HEK293 (cell line): ENCODE measurements around the gene AKT3.

Experiments used
- EGR2 ChIP-seq: fragments of 450-650 bp; formaldehyde crosslinking; IDR thresholded peaks from 2 replicates; pipeline ENCODE4 v1.5.1; 2016; ENCODE audit warnings: low read depth, missing biosample characterization, missing genetic modification characterization
- GLI2 ChIP-seq: fragments of 450-650 bp; formaldehyde crosslinking; IDR thresholded peaks from 2 replicates; pipeline ENCODE4; 2017; ENCODE audit warnings: missing biosample characterization, missing genetic modification characterization, low read depth, borderline replicate concordance
- GLI4 ChIP-seq: fragments of 450-650 bp; formaldehyde crosslinking; IDR thresholded peaks from 2 replicates; pipeline ENCODE4 v1.5.1; 2016; ENCODE audit warnings: missing biosample characterization, missing genetic modification characterization
- GLIS2 ChIP-seq: fragments of 450-650 bp; formaldehyde crosslinking; IDR thresholded peaks from 2 replicates; pipeline ENCODE4 v1.5.1; 2016; ENCODE audit warnings: missing biosample characterization, missing genetic modification characterization
- HOXA7 ChIP-seq: sonication (generic); formaldehyde crosslinking; IDR thresholded peaks from 2 replicates; pipeline ENCODE4 v1.8.1; 2022; ENCODE audit warnings: missing genetic modification reagents, borderline replicate concordance
- KLF16 ChIP-seq: fragments of 450-650 bp; formaldehyde crosslinking; IDR thresholded peaks from 2 replicates; pipeline ENCODE4 v1.5.1; 2017; ENCODE audit warnings: missing biosample characterization, missing genetic modification characterization
- KLF7 ChIP-seq: fragments of 450-650 bp; formaldehyde crosslinking; IDR thresholded peaks from 2 replicates; pipeline ENCODE4 v1.5.1; 2016; ENCODE audit warnings: missing biosample characterization, missing genetic modification characterization, borderline replicate concordance
- PRDM1 ChIP-seq: fragments of 450-650 bp; formaldehyde crosslinking; IDR thresholded peaks from 2 replicates; pipeline ENCODE4; 2016; ENCODE audit warnings: missing biosample characterization, missing genetic modification characterization
- SCRT1 ChIP-seq: fragments of 450-650 bp; formaldehyde crosslinking; IDR thresholded peaks from 2 replicates; pipeline ENCODE4 v1.5.1; 2016; ENCODE audit warnings: missing biosample characterization, missing genetic modification characterization, borderline replicate concordance
- ZBTB1 ChIP-seq: fragments of 450-650 bp; formaldehyde crosslinking; IDR thresholded peaks from 2 replicates; pipeline ENCODE4 v1.5.1; 2016; ENCODE audit warnings: missing biosample characterization, missing genetic modification characterization
- ZBTB17 ChIP-seq: fragments of 450-650 bp; formaldehyde crosslinking; IDR thresholded peaks from 2 replicates; pipeline ENCODE4 v1.5.1; 2016; ENCODE audit warnings: missing biosample characterization, missing genetic modification characterization
- ZBTB20 ChIP-seq: fragments of 450-650 bp; formaldehyde crosslinking; IDR thresholded peaks from 2 replicates; pipeline ENCODE4 v1.5.1; 2016; ENCODE audit warnings: missing biosample characterization, missing genetic modification characterization
- ZBTB48 ChIP-seq: fragments of 450-650 bp; formaldehyde crosslinking; IDR thresholded peaks from 2 replicates; pipeline ENCODE4 v1.5.1; 2016; ENCODE audit warnings: missing biosample characterization, missing genetic modification characterization
- ZEB2 ChIP-seq: fragments of 450-650 bp; formaldehyde crosslinking; IDR thresholded peaks from 2 replicates; pipeline ENCODE4 v1.5.1; 2016; ENCODE audit warnings: missing biosample characterization, missing genetic modification characterization
- ZFP37 ChIP-seq: fragments of 450-650 bp; formaldehyde crosslinking; IDR thresholded peaks from 2 replicates; pipeline ENCODE4 v1.5.1; 2016; ENCODE audit warnings: missing biosample characterization, missing genetic modification characterization
- ZNF175 ChIP-seq: fragments of 450-650 bp; formaldehyde crosslinking; IDR thresholded peaks from 2 replicates; pipeline ENCODE4 v1.5.1; 2016; ENCODE audit warnings: missing biosample characterization, missing genetic modification characterization
- ZNF211 ChIP-seq: fragments of 450-650 bp; formaldehyde crosslinking; IDR thresholded peaks from 2 replicates; pipeline ENCODE4 v1.5.1; 2016; ENCODE audit warnings: low read depth, missing biosample characterization, missing genetic modification characterization
- ZNF266 ChIP-seq: fragments of 450-650 bp; formaldehyde crosslinking; IDR thresholded peaks from 2 replicates; pipeline ENCODE4 v1.5.1; 2016; ENCODE audit warnings: missing biosample characterization, missing genetic modification characterization, low read depth
- ZNF544 ChIP-seq: fragments of 450-650 bp; formaldehyde crosslinking; IDR thresholded peaks from 2 replicates; pipeline ENCODE4 v1.5.0; 2017; ENCODE audit warnings: missing biosample characterization, missing genetic modification characterization
- ZNF558 ChIP-seq: fragments of 450-650 bp; formaldehyde crosslinking; IDR thresholded peaks from 2 replicates; pipeline ENCODE4 v1.5.1; 2016; ENCODE audit warnings: missing biosample characterization, missing genetic modification characterization
- ZNF596 ChIP-seq: fragments of 450-650 bp; IDR thresholded peaks from 2 replicates; pipeline ENCODE4 v1.5.0; 2018; ENCODE audit warnings: missing biosample characterization, mild to moderate bottlenecking, missing genetic modification characterization, moderate library complexity
- ZNF610 ChIP-seq: fragments of 450-650 bp; formaldehyde crosslinking; IDR thresholded peaks from 2 replicates; pipeline ENCODE4 v1.5.1; 2016; ENCODE audit warnings: missing biosample characterization, missing genetic modification characterization, borderline replicate concordance
- ZNF664 ChIP-seq: fragments of 450-650 bp; formaldehyde crosslinking; IDR thresholded peaks from 2 replicates; pipeline ENCODE4 v1.5.1; 2016; ENCODE audit warnings: missing biosample characterization, missing genetic modification characterization
- ZNF670 ChIP-seq: fragments of 450-650 bp; formaldehyde crosslinking; IDR thresholded peaks from 2 replicates; pipeline ENCODE4 v1.5.1; 2016; ENCODE audit warnings: missing biosample characterization, missing genetic modification characterization, low read depth
- ZNF707 ChIP-seq: fragments of 450-650 bp; formaldehyde crosslinking; IDR thresholded peaks from 2 replicates; pipeline ENCODE4 v1.5.1; 2016; ENCODE audit warnings: missing biosample characterization, missing genetic modification characterization
- ZNF791 ChIP-seq: fragments of 450-650 bp; formaldehyde crosslinking; IDR thresholded peaks from 2 replicates; pipeline ENCODE4 v1.5.1; 2016; ENCODE audit warnings: missing biosample characterization, missing genetic modification characterization
- ZNF830 ChIP-seq: fragments of 450-650 bp; IDR thresholded peaks from 2 replicates; pipeline ENCODE4 v1.5.0; 2018; ENCODE audit warnings: missing biosample characterization, missing genetic modification characterization, low read depth, mild to moderate bottlenecking, moderate library complexity
- TF ChIP-seq, protein P1 (sequence below): sonication (generic); formaldehyde crosslinking; IDR thresholded peaks from 2 replicates; pipeline ENCODE4 v1.8.1; 2022; ENCODE audit warnings: mild to moderate bottlenecking, moderate library complexity, missing genetic modification reagents
- TF ChIP-seq, protein P2 (sequence below): fragments of 450-650 bp; formaldehyde crosslinking; IDR thresholded peaks from 2 replicates; pipeline ENCODE4 v1.5.1; 2016; ENCODE audit warnings: missing biosample characterization, missing genetic modification characterization
- TF ChIP-seq, protein P3 (sequence below): fragments of 450-650 bp; formaldehyde crosslinking; IDR thresholded peaks from 2 replicates; pipeline ENCODE4 v1.5.1; 2016; ENCODE audit warnings: missing biosample characterization, missing genetic modification characterization
- TF ChIP-seq, protein P4 (sequence below): fragments of 450-650 bp; formaldehyde crosslinking; IDR thresholded peaks from 2 replicates; pipeline ENCODE4 v1.5.1; 2017; ENCODE audit warnings: missing biosample characterization, mild to moderate bottlenecking, missing genetic modification characterization, moderate library complexity
- TF ChIP-seq, protein P5 (sequence below): fragments of 450-650 bp; formaldehyde crosslinking; IDR thresholded peaks from 2 replicates; pipeline ENCODE4 v1.5.1; 2016; ENCODE audit warnings: missing biosample characterization, missing genetic modification characterization

The AKT3 gene

DNA sequence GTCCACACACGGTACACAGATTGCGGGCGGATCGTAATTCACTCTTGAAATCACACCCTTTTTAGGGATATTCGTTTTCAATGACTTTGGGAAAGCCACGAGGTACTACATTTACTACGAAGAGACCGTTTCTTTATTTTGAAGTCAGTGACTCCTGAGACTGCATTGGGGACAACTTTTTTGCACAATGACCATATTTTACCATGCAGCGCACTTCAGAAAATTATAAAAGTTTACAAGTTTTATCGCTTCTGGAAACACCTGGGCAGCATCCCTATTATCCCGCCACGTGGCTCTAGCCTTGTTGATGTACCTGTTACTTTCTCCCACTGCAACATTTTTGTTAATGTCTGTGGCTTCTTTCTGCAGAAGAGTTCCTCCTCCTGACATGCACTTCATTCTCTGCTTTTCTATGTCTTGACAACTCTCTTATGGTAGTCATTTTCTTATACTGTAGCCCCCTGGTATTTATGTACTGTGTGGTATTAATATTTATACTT, 1.3 kb upstream of the AKT3 start (continued):
- TF ChIP-seq ZNF175 (tag by site-specific recombination) (no peak), KLF7 (tag by site-specific recombination) (no peak), ZBTB20 (0 out of 2 replicates have a peak, but pooled peaks have one; percentile 1), HOXA7 (no peak), ZNF610 (no peak; the same call in 1 of the 2 replicates), ZNF791 (no peak), GLI4 (tag by site-specific recombination) (no peak), ZEB2 (tag by site-specific recombination) (peak; percentile 4; the same call in 1 of the 2 replicates), ZNF664 (tag by site-specific recombination) (peak; percentile 58; the same call in 1 of the 2 replicates), KLF16 (tag by site-specific recombination) (no peak), ZNF211 (tag by site-specific recombination) (no peak), ZNF266 (tag by site-specific recombination) (no peak), ZNF596 (no peak), SCRT1 (tag by site-specific recombination) (peak; percentile 55; the same call in 1 of the 2 replicates), ZNF830 (tag by site-specific recombination) (no peak), PRDM1 (tag by site-specific recombination) (peak; percentile 60), ZFP37 (peak; percentile 59; the same call in 1 of the 2 replicates), ZBTB1 (0 out of 2 replicates have a peak, but pooled peaks have one; percentile 16), GLIS2 (tag by site-specific recombination) (no peak), ZBTB17 (tag by site-specific recombination) (no peak; the same call in 1 of the 2 replicates), ZNF670 (tag by site-specific recombination) (no peak), EGR2 (tag by site-specific recombination) (no peak), ZNF707 (tag by site-specific recombination) (no peak), ZNF544 (no peak), ZNF558 (tag by site-specific recombination) (peak; percentile 55; the same call in 1 of the 2 replicates), GLI2 (tag by site-specific recombination) (no peak), ZBTB48 (tag by site-specific recombination) (0 out of 2 replicates have a peak, but pooled peaks have one; percentile 50)
- TF ChIP-seq, protein P1, sequence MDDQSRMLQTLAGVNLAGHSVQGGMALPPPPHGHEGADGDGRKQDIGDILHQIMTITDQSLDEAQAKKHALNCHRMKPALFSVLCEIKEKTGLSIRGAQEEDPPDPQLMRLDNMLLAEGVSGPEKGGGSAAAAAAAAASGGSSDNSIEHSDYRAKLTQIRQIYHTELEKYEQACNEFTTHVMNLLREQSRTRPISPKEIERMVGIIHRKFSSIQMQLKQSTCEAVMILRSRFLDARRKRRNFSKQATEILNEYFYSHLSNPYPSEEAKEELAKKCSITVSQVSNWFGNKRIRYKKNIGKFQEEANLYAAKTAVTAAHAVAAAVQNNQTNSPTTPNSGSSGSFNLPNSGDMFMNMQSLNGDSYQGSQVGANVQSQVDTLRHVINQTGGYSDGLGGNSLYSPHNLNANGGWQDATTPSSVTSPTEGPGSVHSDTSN (CRISPR knock-in tag) = no peak
- TF ChIP-seq, protein P2, sequence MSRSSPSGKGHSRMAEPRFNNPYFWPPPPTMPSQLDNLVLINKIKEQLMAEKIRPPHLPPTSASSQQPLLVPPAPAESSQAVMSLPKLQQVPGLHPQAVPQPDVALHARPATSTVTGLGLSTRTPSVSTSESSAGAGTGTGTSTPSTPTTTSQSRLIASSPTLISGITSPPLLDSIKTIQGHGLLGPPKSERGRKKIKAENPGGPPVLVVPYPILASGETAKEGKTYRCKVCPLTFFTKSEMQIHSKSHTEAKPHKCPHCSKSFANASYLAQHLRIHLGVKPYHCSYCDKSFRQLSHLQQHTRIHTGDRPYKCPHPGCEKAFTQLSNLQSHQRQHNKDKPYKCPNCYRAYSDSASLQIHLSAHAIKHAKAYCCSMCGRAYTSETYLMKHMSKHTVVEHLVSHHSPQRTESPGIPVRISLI (tag by site-specific recombination) = no peak
- TF ChIP-seq, protein P3, sequence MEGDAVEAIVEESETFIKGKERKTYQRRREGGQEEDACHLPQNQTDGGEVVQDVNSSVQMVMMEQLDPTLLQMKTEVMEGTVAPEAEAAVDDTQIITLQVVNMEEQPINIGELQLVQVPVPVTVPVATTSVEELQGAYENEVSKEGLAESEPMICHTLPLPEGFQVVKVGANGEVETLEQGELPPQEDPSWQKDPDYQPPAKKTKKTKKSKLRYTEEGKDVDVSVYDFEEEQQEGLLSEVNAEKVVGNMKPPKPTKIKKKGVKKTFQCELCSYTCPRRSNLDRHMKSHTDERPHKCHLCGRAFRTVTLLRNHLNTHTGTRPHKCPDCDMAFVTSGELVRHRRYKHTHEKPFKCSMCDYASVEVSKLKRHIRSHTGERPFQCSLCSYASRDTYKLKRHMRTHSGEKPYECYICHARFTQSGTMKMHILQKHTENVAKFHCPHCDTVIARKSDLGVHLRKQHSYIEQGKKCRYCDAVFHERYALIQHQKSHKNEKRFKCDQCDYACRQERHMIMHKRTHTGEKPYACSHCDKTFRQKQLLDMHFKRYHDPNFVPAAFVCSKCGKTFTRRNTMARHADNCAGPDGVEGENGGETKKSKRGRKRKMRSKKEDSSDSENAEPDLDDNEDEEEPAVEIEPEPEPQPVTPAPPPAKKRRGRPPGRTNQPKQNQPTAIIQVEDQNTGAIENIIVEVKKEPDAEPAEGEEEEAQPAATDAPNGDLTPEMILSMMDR = no peak
- TF ChIP-seq, protein P4, sequence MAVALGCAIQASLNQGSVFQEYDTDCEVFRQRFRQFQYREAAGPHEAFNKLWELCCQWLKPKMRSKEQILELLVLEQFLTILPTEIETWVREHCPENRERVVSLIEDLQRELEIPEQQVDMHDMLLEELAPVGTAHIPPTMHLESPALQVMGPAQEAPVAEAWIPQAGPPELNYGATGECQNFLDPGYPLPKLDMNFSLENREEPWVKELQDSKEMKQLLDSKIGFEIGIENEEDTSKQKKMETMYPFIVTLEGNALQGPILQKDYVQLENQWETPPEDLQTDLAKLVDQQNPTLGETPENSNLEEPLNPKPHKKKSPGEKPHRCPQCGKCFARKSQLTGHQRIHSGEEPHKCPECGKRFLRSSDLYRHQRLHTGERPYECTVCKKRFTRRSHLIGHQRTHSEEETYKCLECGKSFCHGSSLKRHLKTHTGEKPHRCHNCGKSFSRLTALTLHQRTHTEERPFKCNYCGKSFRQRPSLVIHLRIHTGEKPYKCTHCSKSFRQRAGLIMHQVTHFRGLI (tag by site-specific recombination) = peak; percentile 31; the same call in 1 of the 2 replicates
- TF ChIP-seq, protein P5, sequence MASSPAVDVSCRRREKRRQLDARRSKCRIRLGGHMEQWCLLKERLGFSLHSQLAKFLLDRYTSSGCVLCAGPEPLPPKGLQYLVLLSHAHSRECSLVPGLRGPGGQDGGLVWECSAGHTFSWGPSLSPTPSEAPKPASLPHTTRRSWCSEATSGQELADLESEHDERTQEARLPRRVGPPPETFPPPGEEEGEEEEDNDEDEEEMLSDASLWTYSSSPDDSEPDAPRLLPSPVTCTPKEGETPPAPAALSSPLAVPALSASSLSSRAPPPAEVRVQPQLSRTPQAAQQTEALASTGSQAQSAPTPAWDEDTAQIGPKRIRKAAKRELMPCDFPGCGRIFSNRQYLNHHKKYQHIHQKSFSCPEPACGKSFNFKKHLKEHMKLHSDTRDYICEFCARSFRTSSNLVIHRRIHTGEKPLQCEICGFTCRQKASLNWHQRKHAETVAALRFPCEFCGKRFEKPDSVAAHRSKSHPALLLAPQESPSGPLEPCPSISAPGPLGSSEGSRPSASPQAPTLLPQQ (tag by site-specific recombination) = no peak; the same call in 1 of the 2 replicates
